ENCODE results near the gene INPP5A.
"Not testable (repeated sequence)": the region's sequence is repeated elsewhere in the genome, so short reads cannot be mapped to it uniquely, and the experiment has no call there.

INPP5A gene

GRCh38 chr10:132777441-132777840 is 239.9 kb downstream of the INPP5A start:
- no peak for DNase-seq

- no peak for DNase-seq
Observed at GRCh38 chr10:132779549-132780294, 242.1 kb downstream of the INPP5A start.

- no peak for DNase-seq
Observed at GRCh38 chr10:132780356-132780755, 242.8 kb downstream of the INPP5A start.

- DNase-seq: no peak
Observed at GRCh38 chr10:132781556-132781955, 244.0 kb downstream of the INPP5A start.

GRCh38 chr10:132783165-132783939 is 245.8 kb downstream of the INPP5A start:
- DNase-seq: no peak

- no peak for DNase-seq
Observed at GRCh38 chr10:132783940-132784865, 246.6 kb downstream of the INPP5A start.

- DNase-seq: no peak
Observed at GRCh38 chr10:132784866-132785722, 247.5 kb downstream of the INPP5A start.

GRCh38 chr10:132785723-132786475 is 248.3 kb downstream of the INPP5A start, which contains the start of gene NKX6-2:
NKX6-2 (minus strand) TSS chr10:132786147; CDS start chr10:132785948, 199 bp downstream.
- DNase-seq: no peak

GRCh38 chr10:132786476-132786883 is 248.9 kb downstream of the INPP5A start:
- DNase-seq: no peak

GRCh38 chr10:132786884-132787494 is 249.4 kb downstream of the INPP5A start:
- no peak for DNase-seq

- no peak for DNase-seq
Observed at GRCh38 chr10:132787495-132788179, 250.1 kb downstream of the INPP5A start.

GRCh38 chr10:132788180-132788830 is 250.7 kb downstream of the INPP5A start:
- DNase-seq: no peak

- no peak for DNase-seq
Observed at GRCh38 chr10:132788831-132789219, 251.2 kb downstream of the INPP5A start.

GRCh38 chr10:132789659-132790148 is 252.1 kb downstream of the INPP5A start:
- DNase-seq: no peak

- no peak for DNase-seq
Observed at GRCh38 chr10:132790470-132790869, 252.9 kb downstream of the INPP5A start.

GRCh38 chr10:132790934-132791829 is 253.6 kb downstream of the INPP5A start:
- no peak for DNase-seq

GRCh38 chr10:132792099-132792498 is 254.5 kb downstream of the INPP5A start:
- not testable (repeated sequence) for DNase-seq

- no peak for DNase-seq
Observed at GRCh38 chr10:132792796-132793195, 255.2 kb downstream of the INPP5A start.

All from NCI-H446 (cell line).